ENCODE measurements around the gene SLC6A4. TPM values are rescaled to one million over a fixed set of nuclear protein-coding genes. Genes with fewer than 3 reads are reported as not detected.

Gene SLC6A4
- not detected in 2 replicates for total RNA-seq

DNA sequence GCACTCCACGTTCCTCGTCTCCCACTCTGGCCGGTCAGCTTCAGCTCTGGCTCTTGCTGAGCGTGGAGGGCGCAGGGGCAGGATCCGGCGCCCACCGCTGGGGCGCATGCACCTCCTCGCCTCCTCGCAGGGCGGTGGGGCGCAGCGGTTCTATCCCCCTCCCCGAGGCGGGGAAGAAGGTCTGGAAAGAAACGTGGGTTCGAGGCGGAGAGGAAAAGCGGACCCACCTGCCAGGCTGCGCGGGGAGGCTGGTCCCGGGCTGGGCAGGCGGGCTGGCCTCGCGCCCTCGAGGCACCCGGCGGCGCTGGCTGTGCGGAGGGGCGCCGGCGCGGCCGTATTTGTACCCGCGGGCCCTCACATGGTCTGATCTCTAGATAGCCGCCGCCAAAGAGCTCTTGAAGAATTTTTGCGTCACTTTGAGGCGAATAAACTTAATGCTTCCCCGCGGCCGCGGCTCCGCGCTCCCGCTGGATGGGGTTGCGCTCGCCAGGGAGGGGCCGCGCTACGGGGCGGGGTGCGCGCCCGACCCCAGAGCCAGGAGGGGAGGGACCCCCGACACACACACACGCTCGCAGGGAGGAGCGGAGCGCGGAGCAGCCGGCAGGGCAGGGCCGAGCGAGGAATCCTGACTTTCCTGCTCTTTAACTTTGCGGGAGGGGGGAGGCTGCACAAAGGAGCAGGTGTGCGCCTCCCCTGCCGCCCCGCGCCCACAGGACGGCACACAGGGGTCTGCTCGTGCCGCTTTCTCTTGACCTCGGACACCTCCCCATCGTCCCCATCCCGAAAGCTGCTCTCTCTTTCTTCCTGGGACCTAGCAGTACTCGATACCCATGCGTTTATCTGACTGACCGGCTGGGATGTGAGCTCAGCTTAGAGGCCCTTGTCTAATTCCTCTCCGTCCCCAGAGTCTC is at the start of gene SLC6A4:
Gene SLC6A4 (minus strand): TSS at position 312 of the 911 bp plus-strand sequence. CDS start 13,739 bp downstream, outside the sequence.

Other genes starting within 250 kb of the SLC6A4 start
- 6.2 and 6.4 TPM in 2 replicates for gene NSRP1, start 118.9 kb downstream of the SLC6A4 start, total RNA-seq
- 22.7 and 23.5 TPM in 2 replicates for gene BLMH, start 56.2 kb upstream of the SLC6A4 start, total RNA-seq
- gene TMIGD1, start 98.4 kb upstream of the SLC6A4 start, total RNA-seq = not detected in 2 replicates
- gene CPD, start 143.2 kb upstream of the SLC6A4 start, total RNA-seq = 29.9 and 53.0 TPM in 2 replicates
- 23.2 and 28.5 TPM in 2 replicates for gene GOSR1, start 241.7 kb upstream of the SLC6A4 start, total RNA-seq

Measured in bronchus fibroblast of lung (primary cell).